ENCODE results near the gene MAP3K13.

DNA sequence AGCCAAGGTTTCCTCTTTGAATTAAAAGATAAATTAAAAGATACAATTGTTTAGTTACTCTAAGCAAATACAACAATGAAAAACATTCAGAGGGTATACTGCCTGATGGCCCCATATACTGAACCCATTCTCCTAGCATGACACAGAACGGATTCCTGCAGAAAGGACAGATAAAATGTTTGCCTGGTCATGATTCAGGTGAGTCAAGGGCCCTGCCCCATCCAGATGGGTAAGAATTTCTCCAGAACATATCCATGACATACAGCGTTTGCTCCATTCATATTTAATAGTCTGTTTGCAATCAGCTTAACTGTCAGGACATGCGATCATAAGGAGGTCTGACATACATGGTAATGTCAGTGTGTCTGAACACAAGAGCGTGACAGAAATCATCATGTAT is 127.3 kb downstream of the MAP3K13 start:
- TF ChIP-seq, protein P1, sequence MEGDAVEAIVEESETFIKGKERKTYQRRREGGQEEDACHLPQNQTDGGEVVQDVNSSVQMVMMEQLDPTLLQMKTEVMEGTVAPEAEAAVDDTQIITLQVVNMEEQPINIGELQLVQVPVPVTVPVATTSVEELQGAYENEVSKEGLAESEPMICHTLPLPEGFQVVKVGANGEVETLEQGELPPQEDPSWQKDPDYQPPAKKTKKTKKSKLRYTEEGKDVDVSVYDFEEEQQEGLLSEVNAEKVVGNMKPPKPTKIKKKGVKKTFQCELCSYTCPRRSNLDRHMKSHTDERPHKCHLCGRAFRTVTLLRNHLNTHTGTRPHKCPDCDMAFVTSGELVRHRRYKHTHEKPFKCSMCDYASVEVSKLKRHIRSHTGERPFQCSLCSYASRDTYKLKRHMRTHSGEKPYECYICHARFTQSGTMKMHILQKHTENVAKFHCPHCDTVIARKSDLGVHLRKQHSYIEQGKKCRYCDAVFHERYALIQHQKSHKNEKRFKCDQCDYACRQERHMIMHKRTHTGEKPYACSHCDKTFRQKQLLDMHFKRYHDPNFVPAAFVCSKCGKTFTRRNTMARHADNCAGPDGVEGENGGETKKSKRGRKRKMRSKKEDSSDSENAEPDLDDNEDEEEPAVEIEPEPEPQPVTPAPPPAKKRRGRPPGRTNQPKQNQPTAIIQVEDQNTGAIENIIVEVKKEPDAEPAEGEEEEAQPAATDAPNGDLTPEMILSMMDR (optimal IDR thresholded peaks at IDR 0.05 in 1 of 3, IDR thresholded peaks at IDR 0.05 in 1 of 3, conservative IDR thresholded peaks at IDR 0.05 in 1 of 3; ENCODE audit: extremely low read depth in 1 of 3, insufficient read depth in 2 of 3, low read length in 3 of 3), result no peak
- TF ChIP-seq EZH2 (IDR thresholded peaks at IDR 0.05; ENCODE audit: low read length), result no peak
